ENCODE data around the gene COL9A3. TPM values are rescaled to one million over a fixed set of nuclear protein-coding genes. Genes with fewer than 3 reads are reported as not detected.
A peak's percentile ranks its signal among the peaks of the same experiment; 100 is the strongest.

COL9A3 gene
- polyA plus RNA-seq, 1 donor from 2014 or later = 3.1 TPM

DNA sequence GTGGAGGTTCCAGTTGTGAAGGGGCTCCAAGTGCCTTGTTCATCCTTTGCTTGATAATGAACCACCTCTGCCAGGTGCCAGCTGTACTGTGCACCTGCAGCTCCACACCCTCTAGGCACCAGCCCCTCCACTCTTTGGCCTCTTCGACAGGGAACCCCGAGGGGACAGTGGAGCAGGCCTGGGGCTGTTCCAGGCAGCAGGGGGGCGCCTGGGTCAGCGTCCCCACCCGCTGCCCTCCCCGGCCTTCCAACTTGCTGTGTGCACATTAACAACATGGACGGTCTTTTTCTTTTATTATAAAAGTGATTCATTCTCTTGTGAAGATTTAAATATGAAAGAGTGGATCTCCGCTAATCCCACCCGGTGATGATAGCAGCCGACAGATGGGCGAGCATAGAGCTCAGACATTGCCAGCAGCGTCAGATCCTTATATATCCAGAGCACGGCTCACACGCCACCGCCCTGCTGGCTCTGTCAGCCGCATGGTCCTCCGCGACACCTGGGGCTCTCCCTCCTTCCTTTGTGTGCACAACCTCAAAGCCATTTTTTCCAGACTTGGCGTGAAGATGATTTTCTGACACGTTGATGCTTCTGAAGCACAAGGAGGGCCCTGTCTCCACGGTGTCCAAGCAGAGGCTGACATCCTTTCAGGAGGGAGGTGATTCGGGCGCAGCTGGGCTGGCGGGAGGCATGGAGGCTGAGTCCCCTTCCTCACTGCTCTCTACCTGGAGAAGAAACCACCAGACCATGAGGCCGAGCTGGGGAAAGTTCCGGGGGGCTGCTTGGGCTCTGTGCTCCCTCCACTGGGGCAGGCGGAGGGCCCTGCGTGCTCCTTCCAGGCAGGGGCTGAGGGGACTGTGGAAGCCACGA is 42.8 kb upstream of the COL9A3 start:
- H3K27ac ChIP-seq (ENCODE audit: low read length) = peak overlapping the region; percentile 68

More for the DNA sequence above, 42.8 kb upstream of the COL9A3 start:
- H3K27me3 ChIP-seq (ENCODE audit: insufficient read depth, low read depth, low read length) = no peaks in the 10 kb centered on the region
- no peaks in the 10 kb centered on the region for H3K36me3 ChIP-seq (ENCODE audit: insufficient read depth, low read length)
- no peak for TF ChIP-seq RAD21 (conservative IDR thresholded peaks at IDR 0.05)
- TF ChIP-seq MXI1 (conservative IDR thresholded peaks at IDR 0.05; ENCODE audit: poor library complexity, severe bottlenecking) = peak; percentile 24
- no peak for TF ChIP-seq SMC3 (conservative IDR thresholded peaks at IDR 0.05; ENCODE audit: poor library complexity)
- no peak for TF ChIP-seq TAF1 (IDR thresholded peaks at IDR 0.05; ENCODE audit: low read depth)
- TF ChIP-seq EZH2 (IDR thresholded peaks at IDR 0.05; ENCODE audit: borderline replicate concordance, insufficient read depth, low read length, poor library complexity, severe bottlenecking) = no peak
- no peak for TF ChIP-seq EP300 (conservative IDR thresholded peaks at IDR 0.05; ENCODE audit: poor library complexity, severe bottlenecking)
- TF ChIP-seq POLR2AphosphoS5 (IDR thresholded peaks at IDR 0.05) = peak; percentile 71
- TF ChIP-seq CTCF (IDR thresholded peaks at IDR 0.05; ENCODE audit: poor library complexity, severe bottlenecking) = no peak
- no peak for TF ChIP-seq REST (IDR thresholded peaks at IDR 0.05; ENCODE audit: borderline replicate concordance)
- H3K4me2 ChIP-seq (ENCODE audit: low read length) = no peak overlapping the region
- no peaks in the 10 kb centered on the region for H3K9me3 ChIP-seq (ENCODE audit: low read length)
- peak overlapping the region; percentile 26 for H3K9ac ChIP-seq (ENCODE audit: low read length)
- H3F3A ChIP-seq (ENCODE audit: insufficient read depth, low read length, poor library complexity, severe bottlenecking) = no peaks in the 10 kb centered on the region
- H3K9me2 ChIP-seq (ENCODE audit: insufficient read depth, low read length) = no peaks in the 10 kb centered on the region
- no peaks in the 10 kb centered on the region for H4K20me1 ChIP-seq (ENCODE audit: insufficient read depth)
- no peaks in the 10 kb centered on the region for H3K79me2 ChIP-seq (replicated peaks; ENCODE audit: insufficient read depth, low read length)
- no peak overlapping the region for H2AFZ ChIP-seq (ENCODE audit: low read depth, low read length)
- no peak overlapping the region for H3K4me3 ChIP-seq (ENCODE audit: low read length)

Data from neural cell (in vitro differentiated cells).